Measurements from ENCODE around the gene DVL3.
"Not testable (repeated sequence)": the region's sequence is repeated elsewhere in the genome, so short reads cannot be mapped to it uniquely, and the experiment has no call there.

The DVL3 gene

GRCh38 chr3:184154885-184155643 is at the start of gene DVL3:
TSS of gene DVL3 (plus strand) at chr3:184155377. CDS start at chr3:184155636, 259 bp downstream.
- DNase-seq (ENCODE audit: low read depth in 1 of 2, low spot score in 1 of 2): peak; percentile 85 to 97
- no peak for TF ChIP-seq JUND (IDR thresholded peaks at IDR 0.05; ENCODE audit: low read depth)
- in situ Hi-C loops (cut with HindIII; ENCODE audit: low pct_unique_long_range_greater_than_20kb, low sequenced_read_pairs): no loop called here

GRCh38 chr3:184110316-184110725 is 44.9 kb upstream of the DVL3 start:
- no peak for DNase-seq (ENCODE audit: low read depth in 1 of 2, low spot score in 1 of 2)
- TF ChIP-seq JUND (IDR thresholded peaks at IDR 0.05; ENCODE audit: low read depth): no peak
- in situ Hi-C loops (cut with HindIII; ENCODE audit: low pct_unique_long_range_greater_than_20kb, low sequenced_read_pairs): no loop called here

GRCh38 chr3:184116017-184116416 is 39.2 kb upstream of the DVL3 start:
- no peak for TF ChIP-seq JUND (IDR thresholded peaks at IDR 0.05; ENCODE audit: low read depth)
- in situ Hi-C loops (cut with HindIII; ENCODE audit: low pct_unique_long_range_greater_than_20kb, low sequenced_read_pairs): no loop called here
- DNase-seq (ENCODE audit: low read depth in 1 of 2, low spot score in 1 of 2): no peak

- in situ Hi-C loops (cut with HindIII; ENCODE audit: low pct_unique_long_range_greater_than_20kb, low sequenced_read_pairs): no loop called here
- TF ChIP-seq JUND (IDR thresholded peaks at IDR 0.05; ENCODE audit: low read depth): no peak
- no peak for DNase-seq (ENCODE audit: low read depth in 1 of 2, low spot score in 1 of 2)
These were observed 37.5 kb upstream of the DVL3 start for GRCh38 chr3:184117636-184118035.

- DNase-seq (ENCODE audit: low read depth in 1 of 2, low spot score in 1 of 2); in situ Hi-C loops (cut with HindIII; ENCODE audit: low pct_unique_long_range_greater_than_20kb, low sequenced_read_pairs): not testable (repeated sequence)
These were observed 34.1 kb upstream of the DVL3 start for GRCh38 chr3:184121031-184121430.

- TF ChIP-seq JUND (IDR thresholded peaks at IDR 0.05; ENCODE audit: low read depth): no peak
- no peak for DNase-seq (ENCODE audit: low read depth in 1 of 2, low spot score in 1 of 2)
- in situ Hi-C loops (cut with HindIII; ENCODE audit: low pct_unique_long_range_greater_than_20kb, low sequenced_read_pairs): no loop called here
These were observed 29.2 kb upstream of the DVL3 start for GRCh38 chr3:184126006-184126405.

- peak in 1 of 2 experiments; percentile 86 for DNase-seq (ENCODE audit: low read depth in 1 of 2, low spot score in 1 of 2)
- in situ Hi-C loops (cut with HindIII; ENCODE audit: low pct_unique_long_range_greater_than_20kb, low sequenced_read_pairs): no loop called here
- no peak for TF ChIP-seq JUND (IDR thresholded peaks at IDR 0.05; ENCODE audit: low read depth)
These were observed 26.2 kb upstream of the DVL3 start for GRCh38 chr3:184129012-184129411.

- no peak for TF ChIP-seq JUND (IDR thresholded peaks at IDR 0.05; ENCODE audit: low read depth)
- DNase-seq (ENCODE audit: low read depth in 1 of 2, low spot score in 1 of 2): no peak
- in situ Hi-C loops (cut with HindIII; ENCODE audit: low pct_unique_long_range_greater_than_20kb, low sequenced_read_pairs): no loop called here
These were observed 22.2 kb upstream of the DVL3 start for GRCh38 chr3:184132945-184133344.

GRCh38 chr3:184133840-184134745 is 21.1 kb upstream of the DVL3 start:
- TF ChIP-seq JUND (IDR thresholded peaks at IDR 0.05; ENCODE audit: low read depth): peak; percentile 95
- peak; percentile 85 to 100 for DNase-seq (ENCODE audit: low read depth in 1 of 2, low spot score in 1 of 2)
- in situ Hi-C loops (cut with HindIII; ENCODE audit: low pct_unique_long_range_greater_than_20kb, low sequenced_read_pairs): no loop called here

GRCh38 chr3:184134746-184135148 is 20.4 kb upstream of the DVL3 start:
- no peak for DNase-seq (ENCODE audit: low read depth in 1 of 2, low spot score in 1 of 2)
- in situ Hi-C loops (cut with HindIII; ENCODE audit: low pct_unique_long_range_greater_than_20kb, low sequenced_read_pairs): no loop called here
- no peak for TF ChIP-seq JUND (IDR thresholded peaks at IDR 0.05; ENCODE audit: low read depth)

GRCh38 chr3:184135149-184135910 is 19.8 kb upstream of the DVL3 start, which contains the start of gene EIF2B5:
TSS of gene EIF2B5 (plus strand) at chr3:184135358. CDS start at chr3:184135386, 28 bp downstream.
- in situ Hi-C loops (cut with HindIII; ENCODE audit: low pct_unique_long_range_greater_than_20kb, low sequenced_read_pairs): no loop called here
- TF ChIP-seq JUND (IDR thresholded peaks at IDR 0.05; ENCODE audit: low read depth): no peak
- DNase-seq (ENCODE audit: low read depth in 1 of 2, low spot score in 1 of 2): peak; percentile 76 to 97

GRCh38 chr3:184135911-184136260 is 19.3 kb upstream of the DVL3 start:
- no peak for TF ChIP-seq JUND (IDR thresholded peaks at IDR 0.05; ENCODE audit: low read depth)
- in situ Hi-C loops (cut with HindIII; ENCODE audit: low pct_unique_long_range_greater_than_20kb, low sequenced_read_pairs): no loop called here
- DNase-seq (ENCODE audit: low read depth in 1 of 2, low spot score in 1 of 2): no peak

Data from T47D (cell line).